HFF-Myc (cell line): Measurements from ENCODE around the gene KCNK10.

Source experiments
- DNase-seq: peaks from one replicate; pipeline ENCODE4 v3.0.0-alpha.2; 2011; ENCODE audit warnings: low read depth; ENCODE audit errors: extremely low read depth
- H3K4me3 ChIP-seq: replicated peaks from 2 replicates; pipeline ENCODE4 v1.5.1; 2011; ENCODE audit warnings: low read depth, mild to moderate bottlenecking, control low read depth, low read length
- CTCF ChIP-seq: IDR thresholded peaks from 2 replicates; pipeline ENCODE4 v1.5.1; 2012; ENCODE audit warnings: mild to moderate bottlenecking, low read depth, low read length, control low read depth; ENCODE audit errors: missing control alignments

The KCNK10 gene

DNA sequence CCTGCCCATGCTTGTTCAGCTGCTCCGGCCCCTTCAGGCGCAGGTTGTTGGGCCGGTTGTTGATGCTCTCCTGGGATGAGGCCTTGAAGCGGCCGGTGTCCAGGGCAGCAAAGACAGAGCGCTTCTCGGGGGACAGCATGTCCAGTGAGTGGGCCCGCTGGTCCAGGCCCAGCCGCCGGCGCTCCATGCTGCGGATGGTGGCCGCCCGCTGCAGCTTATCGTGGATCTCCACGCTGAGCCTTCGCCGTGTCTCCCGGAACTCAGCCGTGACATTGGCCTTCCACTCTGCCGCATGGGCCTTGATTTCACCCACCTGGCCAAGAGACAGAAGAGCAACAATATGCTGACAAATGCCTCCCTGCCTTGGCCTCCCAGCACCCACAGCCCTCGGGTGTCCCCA is 137.2 kb downstream of the KCNK10 start:
- no peak overlapping the region for H3K4me3 ChIP-seq
- no peak for DNase-seq
- no peak for TF ChIP-seq CTCF

DNA sequence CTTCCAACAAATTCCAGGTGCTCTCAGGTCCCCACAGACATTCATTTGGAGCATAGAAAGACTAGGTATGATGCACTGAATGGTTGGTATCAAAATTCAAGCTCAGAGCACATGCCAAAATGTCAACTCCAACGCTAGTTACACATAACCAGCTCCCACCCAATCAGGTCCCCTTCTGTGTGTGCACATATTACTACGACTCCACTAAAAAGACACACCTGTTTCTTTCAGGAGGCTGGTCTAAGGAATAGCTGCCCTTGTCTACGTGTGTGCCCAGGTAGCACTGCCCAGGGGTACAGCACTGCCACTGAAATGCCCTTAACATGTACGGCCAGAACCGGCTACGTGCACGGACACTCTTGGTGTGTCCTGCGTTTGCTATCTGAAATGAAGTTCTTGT is 138.1 kb downstream of the KCNK10 start:
- H3K4me3 ChIP-seq, result no peak overlapping the region
- no peak for DNase-seq
- TF ChIP-seq CTCF, result no peak

- no peak for TF ChIP-seq CTCF
- no peak for DNase-seq
- H3K4me3 ChIP-seq, result no peak overlapping the region
Measured at GRCh38 chr14:88181072-88181471, 142.0 kb downstream of the KCNK10 start.

GRCh38 chr14:88179716-88180115 is 143.4 kb downstream of the KCNK10 start:
- H3K4me3 ChIP-seq, result no peak overlapping the region
- TF ChIP-seq CTCF, result no peak
- no peak for DNase-seq

DNA sequence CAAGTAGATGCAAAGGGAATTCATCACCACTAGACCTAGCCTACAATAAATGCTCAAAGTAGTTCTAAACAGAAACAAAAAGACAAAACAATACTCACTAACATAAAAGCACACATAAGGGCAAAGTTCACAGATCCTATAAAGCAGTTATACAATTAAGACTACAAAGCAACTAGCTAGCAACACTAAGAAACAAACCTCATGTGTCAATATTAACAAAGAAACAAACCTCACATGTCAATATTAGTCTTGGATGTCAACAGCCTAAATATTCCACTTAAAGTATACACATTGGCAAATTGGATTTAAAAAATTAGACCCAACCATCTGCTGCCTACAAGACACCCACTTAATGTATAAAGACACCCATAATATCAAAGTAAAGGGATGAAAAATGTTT is 152.7 kb downstream of the KCNK10 start:
- no peak for DNase-seq
- TF ChIP-seq CTCF, result no peak
- no peak overlapping the region for H3K4me3 ChIP-seq

- H3K4me3 ChIP-seq, result no peak overlapping the region
- TF ChIP-seq CTCF, result peak; percentile 80
- DNase-seq, result peak; percentile 21
Measured at GRCh38 chr14:88168498-88169165, 154.4 kb downstream of the KCNK10 start.

DNA sequence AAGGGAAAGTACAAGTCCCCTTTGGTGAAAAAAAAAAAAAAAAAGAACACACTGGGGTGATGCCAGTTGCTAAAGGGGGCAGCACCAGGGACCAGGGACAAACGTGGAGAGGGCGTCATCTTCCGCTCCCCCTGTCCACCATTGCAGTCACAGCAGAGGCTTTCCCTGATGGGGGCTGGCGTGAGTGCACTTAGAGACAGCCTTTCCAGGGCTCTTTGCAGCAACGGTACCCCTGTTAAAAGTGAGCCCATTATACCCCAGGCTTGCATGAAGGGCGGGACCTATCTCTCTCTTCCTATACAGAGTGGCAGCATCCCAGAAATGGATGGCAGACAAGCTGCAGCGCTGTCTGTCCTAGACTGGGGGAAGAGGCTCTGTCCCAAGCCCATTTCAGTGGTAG is 155.0 kb downstream of the KCNK10 start:
- H3K4me3 ChIP-seq, result no peak overlapping the region
- no peak for TF ChIP-seq CTCF
- no peak for DNase-seq
